OCI-LY1 (cell line): ENCODE results near the gene CDCA3.

Experiments
- CTCF ChIP-seq: fragments of 200-600 bp; sonication (generic), shearing (Covaris generic); IDR thresholded peaks from 2 replicates; pipeline ENCODE4 v1.5.1; 2017; ENCODE audit warnings: mild to moderate bottlenecking, antibody characterized with exemption, low read length, moderate library complexity, mixed read lengths
- EZH2 ChIP-seq: fragments of 200-600 bp; sonication (generic), shearing (Covaris generic); IDR thresholded peaks from 2 replicates; pipeline ENCODE4 v1.8.0; 2017; ENCODE audit warnings: borderline replicate concordance, mixed run types, mild to moderate bottlenecking, antibody characterized with exemption, low read length, moderate library complexity, mixed read lengths

- no peak for TF ChIP-seq CTCF
- TF ChIP-seq EZH2, result no peak
Observed at GRCh38 chr12:6894321-6894720, 43.2 kb upstream of the CDCA3 start.
